Endothelial cell (in vitro differentiated cells): ENCODE data around the gene KLHDC2. TPM values are rescaled to one million over a fixed set of nuclear protein-coding genes. Genes with fewer than 3 reads are reported as not detected.
"Not testable (repeated sequence)": the region's sequence is repeated elsewhere in the genome, so short reads cannot be mapped to it uniquely, and the experiment has no call there.

ENCODE experiments used
- DNase-seq: peaks from one replicate; pipeline ENCODE4 v3.0.0; 2021; ENCODE audit warnings: low spot score
- H3K27ac Mint-ChIP-seq: one replicate; pipeline ENCODE4 v1.8.0; 2021; ENCODE audit warnings: mixed read lengths, inconsistent platforms; ENCODE audit not compliant: unreplicated experiment
- H3K27me3 Mint-ChIP-seq: one replicate; pipeline ENCODE4 v1.8.0; 2021; ENCODE audit warnings: mild to moderate bottlenecking, moderate library complexity, mixed read lengths, inconsistent platforms; ENCODE audit not compliant: unreplicated experiment
- H3K36me3 Mint-ChIP-seq: one replicate; pipeline ENCODE4 v1.8.0; 2021; ENCODE audit warnings: mild to moderate bottlenecking, low read depth, mixed read lengths, inconsistent platforms; ENCODE audit not compliant: unreplicated experiment
- H3K4me1 Mint-ChIP-seq: one replicate; pipeline ENCODE4 v1.8.0; 2021; ENCODE audit warnings: mild to moderate bottlenecking, mixed read lengths, inconsistent platforms; ENCODE audit not compliant: unreplicated experiment
- H3K4me3 Mint-ChIP-seq: one replicate; pipeline ENCODE4 v1.8.0; 2021; ENCODE audit warnings: mild to moderate bottlenecking, mixed read lengths, inconsistent platforms; ENCODE audit not compliant: unreplicated experiment
- H3K9me3 Mint-ChIP-seq: one replicate; pipeline ENCODE4 v1.8.0; 2021; ENCODE audit warnings: mixed read lengths, inconsistent platforms; ENCODE audit not compliant: unreplicated experiment
- long read RNA-seq: library from polyadenylated mRNA; unstranded; transcript quantifications from one replicate; pipeline ENCODE4 v2.0.0, GENCODE V29; 2020; ENCODE audit not compliant: unreplicated experiment
- total RNA-seq: library from RNA; stranded (reverse); fragmentation: NEBNext Ultra II Directional; extraction: Animal tissue kit (Norgen Biotek cat#: 25700); gene quantifications from one replicate; pipeline ENCODE4 v1.2.1, GENCODE V29; 2021; ENCODE audit not compliant: unreplicated experiment
- TF ChIP-seq, protein P1 (sequence below): fragments of 200-600 bp; sonication (generic); IDR thresholded peaks from one replicate; pipeline ENCODE4 v1.5.0; 2021; ENCODE audit warnings: antibody characterized with exemption; ENCODE audit not compliant: unreplicated experiment

Gene KLHDC2, protein sequence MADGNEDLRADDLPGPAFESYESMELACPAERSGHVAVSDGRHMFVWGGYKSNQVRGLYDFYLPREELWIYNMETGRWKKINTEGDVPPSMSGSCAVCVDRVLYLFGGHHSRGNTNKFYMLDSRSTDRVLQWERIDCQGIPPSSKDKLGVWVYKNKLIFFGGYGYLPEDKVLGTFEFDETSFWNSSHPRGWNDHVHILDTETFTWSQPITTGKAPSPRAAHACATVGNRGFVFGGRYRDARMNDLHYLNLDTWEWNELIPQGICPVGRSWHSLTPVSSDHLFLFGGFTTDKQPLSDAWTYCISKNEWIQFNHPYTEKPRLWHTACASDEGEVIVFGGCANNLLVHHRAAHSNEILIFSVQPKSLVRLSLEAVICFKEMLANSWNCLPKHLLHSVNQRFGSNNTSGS
- total RNA-seq = 39.7 TPM
- long read RNA-seq, full-length matches to known transcripts = 40 of 52 reads
- long read RNA-seq, partial matches to known transcripts = 7 of 52 reads
- long read RNA-seq, other reads (novel, unspliced or antisense) = 5 of 52 reads

DNA sequence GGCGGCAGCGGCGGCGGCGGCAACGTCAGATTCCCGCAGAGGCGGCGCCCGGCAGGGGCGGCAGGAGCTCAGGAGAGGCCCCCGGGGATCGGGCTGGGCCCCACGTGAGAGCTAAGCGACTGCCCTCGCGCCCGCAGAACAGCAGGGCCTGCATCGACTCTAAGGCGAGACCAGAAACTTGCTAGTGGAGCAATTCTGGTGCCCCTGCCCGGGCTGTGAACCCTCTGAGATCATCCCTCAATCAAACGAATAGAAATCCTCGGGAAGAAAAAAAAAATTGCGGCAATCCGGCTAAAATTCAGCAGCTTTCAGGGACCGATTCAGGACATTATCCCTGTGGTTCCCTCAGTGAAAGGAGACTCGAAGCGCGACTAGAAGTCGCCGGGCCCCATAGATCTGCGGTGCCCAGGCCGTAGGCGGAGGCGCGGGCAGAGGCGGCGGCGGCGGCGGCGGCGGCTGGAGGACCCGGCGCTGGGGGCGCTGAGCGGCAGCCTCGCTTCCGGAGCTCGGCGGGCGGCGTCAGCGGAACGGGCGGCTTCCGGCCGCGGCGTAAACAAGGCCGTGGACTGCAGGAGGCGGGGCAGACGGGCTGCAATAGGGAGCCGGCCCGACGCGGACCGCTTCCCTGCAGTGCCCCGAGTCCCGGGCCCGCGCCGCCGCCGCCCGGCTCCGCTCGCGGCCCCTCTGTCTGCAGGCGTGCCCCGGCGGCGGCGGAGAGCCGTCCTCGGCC is at the start of gene KLHDC2:
Gene KLHDC2, plus strand, starts transcription at position 583 of the 730 bp plus-strand sequence. CDS start 316 bp downstream, outside the sequence.
- peak; percentile 92 for DNase-seq
- H3K27ac Mint-ChIP-seq = peak within 1 kb of the TSS; percentile 98

DNA sequence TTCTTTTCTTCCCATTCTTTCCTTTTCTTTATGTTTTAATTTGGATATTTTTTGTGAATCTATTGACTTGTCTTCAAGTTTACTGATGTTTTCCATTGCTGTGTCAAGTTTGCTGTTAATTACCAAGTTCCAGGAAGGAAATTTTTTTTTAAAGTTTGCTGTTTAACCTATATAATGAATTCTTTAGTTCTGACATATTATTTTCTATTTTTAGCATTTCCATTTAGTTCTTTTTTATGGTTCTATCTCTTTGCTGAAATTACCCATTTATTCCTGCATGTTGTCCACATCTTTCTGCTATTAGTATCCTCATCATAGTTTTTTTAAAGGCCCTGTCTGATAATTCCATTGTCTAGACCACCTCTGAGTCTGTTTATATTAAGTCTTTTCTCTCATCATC is 47.2 kb upstream of the KLHDC2 start:
- H3K27me3 Mint-ChIP-seq = no peaks in the 10 kb centered on the region

More for the DNA sequence above, at the start of gene KLHDC2:
- Mint-ChIP-seq H3K4me3 (peak within 1 kb of the TSS; percentile 98), H3K36me3 (peaks cover 4% of the 10 kb centered on the region), H3K27me3 (peaks cover 10% of the 10 kb centered on the region), H3K9me3 (no peaks in the 10 kb centered on the region), H3K4me1 (peaks cover 14% of the 10 kb centered on the region)
- TF ChIP-seq, protein P1, sequence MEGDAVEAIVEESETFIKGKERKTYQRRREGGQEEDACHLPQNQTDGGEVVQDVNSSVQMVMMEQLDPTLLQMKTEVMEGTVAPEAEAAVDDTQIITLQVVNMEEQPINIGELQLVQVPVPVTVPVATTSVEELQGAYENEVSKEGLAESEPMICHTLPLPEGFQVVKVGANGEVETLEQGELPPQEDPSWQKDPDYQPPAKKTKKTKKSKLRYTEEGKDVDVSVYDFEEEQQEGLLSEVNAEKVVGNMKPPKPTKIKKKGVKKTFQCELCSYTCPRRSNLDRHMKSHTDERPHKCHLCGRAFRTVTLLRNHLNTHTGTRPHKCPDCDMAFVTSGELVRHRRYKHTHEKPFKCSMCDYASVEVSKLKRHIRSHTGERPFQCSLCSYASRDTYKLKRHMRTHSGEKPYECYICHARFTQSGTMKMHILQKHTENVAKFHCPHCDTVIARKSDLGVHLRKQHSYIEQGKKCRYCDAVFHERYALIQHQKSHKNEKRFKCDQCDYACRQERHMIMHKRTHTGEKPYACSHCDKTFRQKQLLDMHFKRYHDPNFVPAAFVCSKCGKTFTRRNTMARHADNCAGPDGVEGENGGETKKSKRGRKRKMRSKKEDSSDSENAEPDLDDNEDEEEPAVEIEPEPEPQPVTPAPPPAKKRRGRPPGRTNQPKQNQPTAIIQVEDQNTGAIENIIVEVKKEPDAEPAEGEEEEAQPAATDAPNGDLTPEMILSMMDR = no peak

DNA sequence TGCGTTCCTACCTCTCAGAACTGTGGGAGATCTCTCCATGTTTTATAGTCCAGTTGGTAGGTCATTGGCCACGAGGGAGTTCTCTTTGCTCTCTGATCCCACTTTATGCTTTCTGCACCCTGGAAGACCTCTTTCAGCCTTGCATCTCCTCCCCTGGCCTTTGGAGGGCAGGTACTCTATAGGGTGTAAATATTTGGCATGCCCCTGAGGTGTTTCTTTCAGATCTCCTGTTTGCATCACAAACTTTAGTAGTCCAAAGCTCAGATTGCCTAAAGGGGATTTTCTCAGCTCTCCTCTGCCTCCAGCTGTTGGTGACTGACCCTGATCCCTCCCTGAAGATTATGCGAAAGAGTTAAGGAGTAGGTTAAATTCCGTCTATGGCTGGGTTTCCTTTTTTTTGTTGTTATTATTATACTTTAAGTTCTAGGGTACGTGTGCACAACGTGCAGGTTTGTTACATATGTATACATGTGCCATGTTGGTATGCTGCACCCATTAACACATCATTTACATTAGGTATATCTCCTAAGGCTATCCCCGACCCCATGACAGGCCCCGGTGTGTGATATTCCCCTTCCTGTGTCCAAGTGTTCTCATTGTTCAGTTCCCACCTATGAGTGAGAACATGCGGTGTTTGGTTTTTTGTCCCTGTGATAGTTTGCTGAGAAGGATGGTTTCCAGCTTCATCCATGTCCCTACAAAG is 46.1 kb upstream of the KLHDC2 start:
- DNase-seq, H3K4me1 Mint-ChIP-seq, H3K27me3 Mint-ChIP-seq, H3K9me3 Mint-ChIP-seq, H3K36me3 Mint-ChIP-seq, H3K4me3 Mint-ChIP-seq, H3K27ac Mint-ChIP-seq: not testable (repeated sequence)

More for the DNA sequence above, 47.2 kb upstream of the KLHDC2 start:
- Mint-ChIP-seq H3K4me1 (no peaks in the 10 kb centered on the region), H3K27ac (no peak overlapping the region), H3K9me3 (no peaks in the 10 kb centered on the region), H3K36me3 (no peaks in the 10 kb centered on the region), H3K4me3 (no peak overlapping the region)
- TF ChIP-seq, protein P1 = no peak
- no peak for DNase-seq

DNA sequence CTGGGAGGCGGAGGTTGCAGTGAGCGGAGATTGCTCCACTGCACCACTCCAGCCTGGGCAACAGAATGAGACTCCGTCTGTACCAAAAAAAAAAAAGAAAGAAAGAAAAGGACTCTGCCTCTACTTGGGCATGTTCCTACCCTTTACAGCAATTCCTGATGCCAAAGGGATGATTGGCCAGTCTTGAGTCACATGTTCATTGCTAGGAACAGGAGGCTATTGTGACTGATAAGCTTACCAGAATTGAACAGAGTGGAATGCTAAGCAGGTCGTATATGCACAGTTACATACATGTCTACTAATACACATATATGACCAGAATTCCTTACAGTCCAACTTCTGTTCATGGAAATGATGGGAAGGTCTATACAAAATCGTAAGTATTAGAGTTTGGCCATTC is 40.8 kb upstream of the KLHDC2 start:
- Mint-ChIP-seq H3K36me3 (no peaks in the 10 kb centered on the region), H3K9me3 (no peaks in the 10 kb centered on the region), H3K27ac (no peak overlapping the region), H3K4me3 (no peak overlapping the region), H3K27me3 (no peaks in the 10 kb centered on the region), H3K4me1 (no peaks in the 10 kb centered on the region)
- TF ChIP-seq, protein P1 = no peak
- DNase-seq = no peak

DNA sequence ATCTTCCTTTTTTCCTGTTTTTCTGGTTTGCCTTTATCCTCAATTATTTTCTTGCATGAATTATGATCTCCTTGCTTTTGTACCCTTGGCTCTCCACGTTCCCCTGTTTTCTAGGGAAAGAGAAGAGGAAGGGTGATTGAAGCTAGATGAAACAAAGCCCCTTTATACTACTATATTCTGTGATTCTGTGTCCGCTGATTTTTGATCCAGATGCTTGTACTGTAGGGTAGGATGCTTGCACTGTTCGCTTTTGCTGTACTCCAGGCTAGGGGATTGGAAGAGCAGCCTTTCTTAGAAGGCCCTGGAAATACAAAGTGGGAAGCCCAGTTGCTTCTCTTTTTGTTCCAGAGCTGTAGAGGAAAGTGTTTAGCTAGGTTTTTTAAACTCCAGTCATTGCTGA is 35.1 kb upstream of the KLHDC2 start:
- TF ChIP-seq, protein P1 = no peak
- H3K9me3 Mint-ChIP-seq = no peaks in the 10 kb centered on the region
- H3K27me3 Mint-ChIP-seq = no peaks in the 10 kb centered on the region
- no peaks in the 10 kb centered on the region for H3K4me1 Mint-ChIP-seq
- DNase-seq = no peak
- no peaks in the 10 kb centered on the region for H3K36me3 Mint-ChIP-seq
- no peak overlapping the region for H3K4me3 Mint-ChIP-seq
- no peak overlapping the region for H3K27ac Mint-ChIP-seq
